ENCODE results near the gene TEX10. TPM values are rescaled to one million over a fixed set of nuclear protein-coding genes. Genes with fewer than 3 reads are reported as not detected.
"Not testable (repeated sequence)": the region's sequence is repeated elsewhere in the genome, so short reads cannot be mapped to it uniquely, and the experiment has no call there.

Gene TEX10
- total RNA-seq, 1 donor from 2014 or later = 27.8 TPM

GRCh38 chr9:100350188-100350587 lies 2.6 kb downstream of the TEX10 start:
- DNase-seq (ENCODE audit: low read depth, low spot score) = no peak

- no peak for DNase-seq (ENCODE audit: low read depth, low spot score)
Measured at GRCh38 chr9:100346836-100347235, 5.9 kb downstream of the TEX10 start.

GRCh38 chr9:100341889-100342288 lies 10.9 kb downstream of the TEX10 start:
- DNase-seq (ENCODE audit: low read depth, low spot score) = no peak

DNA sequence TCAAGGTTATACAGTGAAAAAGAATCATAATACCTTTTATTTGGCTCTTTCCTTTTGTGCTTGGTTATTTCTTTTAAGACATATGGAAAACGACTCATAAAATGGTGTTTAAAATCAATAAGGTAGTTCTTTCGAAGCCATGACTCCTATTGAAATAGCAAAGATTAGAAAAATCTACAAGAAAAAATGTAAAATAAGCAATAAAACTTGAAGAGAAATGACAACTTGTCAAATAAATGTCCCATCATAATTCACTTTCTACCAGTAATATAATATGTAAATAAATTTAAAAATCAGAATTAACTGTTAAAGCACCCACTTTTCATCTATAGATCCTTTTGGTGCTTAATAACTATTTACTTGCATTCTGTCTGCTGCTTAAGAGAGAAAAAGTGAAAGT lies 12.5 kb downstream of the TEX10 start:
- no peak for DNase-seq (ENCODE audit: low read depth, low spot score)

- DNase-seq (ENCODE audit: low read depth, low spot score) = not testable (repeated sequence)
Measured at GRCh38 chr9:100338736-100339135, 14.0 kb downstream of the TEX10 start.

GRCh38 chr9:100324594-100325200 lies 28.0 kb downstream of the TEX10 start:
- peak; percentile 3 for DNase-seq (ENCODE audit: low read depth, low spot score)

DNA sequence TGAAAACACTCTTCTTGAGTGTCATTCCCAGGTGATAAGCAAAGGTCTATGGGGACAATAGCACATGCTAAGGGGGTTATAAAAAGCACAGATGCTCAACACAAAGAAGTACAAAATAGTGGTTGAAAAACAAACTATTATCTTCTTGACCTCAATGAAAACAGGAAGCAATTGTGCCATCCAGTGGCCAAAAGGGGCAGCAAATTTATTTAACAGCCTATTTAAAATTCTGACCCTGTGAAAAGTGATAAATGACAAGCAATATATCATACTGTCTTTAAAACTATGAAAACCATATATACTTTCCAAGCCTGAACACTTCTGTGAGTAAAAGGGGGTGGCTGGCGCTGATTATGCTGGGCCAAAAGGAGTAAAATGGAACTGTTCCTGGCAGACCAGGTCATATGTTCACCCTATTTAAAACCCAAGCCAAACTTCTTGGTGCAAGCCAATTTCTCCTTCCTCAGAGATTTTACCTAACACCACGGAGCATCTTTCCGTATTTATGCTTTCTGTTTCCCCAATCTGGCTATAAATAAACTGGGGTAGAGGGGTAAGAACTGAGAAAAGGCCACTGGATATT lies 29.7 kb downstream of the TEX10 start:
- no peak for DNase-seq (ENCODE audit: low read depth, low spot score)

DNA sequence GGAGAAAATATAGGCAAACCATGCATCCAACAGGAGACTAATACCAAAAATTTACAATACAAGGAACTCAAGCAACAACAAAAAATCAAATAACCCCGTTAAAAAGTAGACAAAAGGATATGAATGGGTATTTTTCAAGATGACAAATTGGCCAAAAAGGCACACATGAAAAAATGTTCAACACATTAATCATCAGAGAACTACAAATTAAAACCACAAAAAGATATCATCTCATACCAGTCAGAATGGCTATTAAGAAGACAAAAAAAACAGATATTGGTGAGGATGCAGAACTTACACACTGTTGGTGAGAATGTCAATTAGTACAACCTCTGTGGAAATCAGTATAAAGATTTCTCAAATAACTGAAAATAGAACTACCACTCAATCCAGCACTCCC lies 35.0 kb downstream of the TEX10 start:
- no peak for DNase-seq (ENCODE audit: low read depth, low spot score)

DNA sequence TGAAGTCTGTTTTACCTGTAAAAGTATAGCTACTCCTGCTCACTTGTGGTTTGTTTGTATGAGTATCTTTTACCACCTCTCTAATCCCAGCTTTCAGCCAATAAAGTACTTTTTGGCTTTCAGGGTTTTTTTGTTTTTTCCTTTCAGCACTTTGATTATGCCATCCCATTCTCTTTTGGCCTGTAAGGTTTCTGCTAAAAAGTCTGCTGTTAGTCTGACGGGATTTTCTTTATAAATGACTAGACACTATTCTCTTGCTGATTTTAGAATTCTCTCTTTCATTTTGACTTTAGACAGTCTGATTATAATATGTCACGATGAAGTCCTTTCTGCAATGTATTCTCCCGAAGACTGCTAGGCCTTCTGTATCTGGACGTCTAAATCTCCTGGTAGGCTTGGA lies 37.2 kb downstream of the TEX10 start:
- no peak for DNase-seq (ENCODE audit: low read depth, low spot score)

- DNase-seq (ENCODE audit: low read depth, low spot score) = no peak
Measured at GRCh38 chr9:100309992-100310391, 42.8 kb downstream of the TEX10 start.

DNA sequence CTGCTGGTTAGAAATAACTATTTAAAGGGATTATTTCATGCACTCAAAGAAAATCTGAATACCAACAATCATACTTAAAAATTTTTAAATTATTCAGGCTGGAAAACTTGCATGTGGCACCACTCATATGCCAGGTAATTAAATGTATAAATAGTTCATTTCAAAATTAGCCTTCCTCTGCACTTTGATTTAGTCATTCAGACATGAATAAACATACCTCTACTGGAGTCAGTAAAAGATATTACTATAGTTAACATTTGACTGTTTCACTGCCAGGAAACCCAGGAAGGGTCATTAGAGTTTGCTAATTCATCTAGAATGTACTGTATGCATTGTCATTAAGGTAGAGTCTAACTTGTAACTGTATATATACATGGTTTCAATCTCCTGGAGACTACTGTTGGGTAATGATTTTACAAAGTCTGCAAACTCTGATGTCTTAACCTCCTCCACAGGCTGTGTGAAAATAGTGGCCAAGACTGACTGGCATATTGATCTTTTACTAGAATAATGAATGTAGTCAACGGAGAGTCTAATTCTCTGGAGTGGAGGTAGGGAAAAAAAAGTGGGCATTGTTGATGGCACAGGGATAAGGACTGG lies 43.7 kb downstream of the TEX10 start:
- DNase-seq (ENCODE audit: low read depth, low spot score) = no peak

- no peak for DNase-seq (ENCODE audit: low read depth, low spot score)
Measured at GRCh38 chr9:100307080-100307479, 45.7 kb downstream of the TEX10 start.

DNA sequence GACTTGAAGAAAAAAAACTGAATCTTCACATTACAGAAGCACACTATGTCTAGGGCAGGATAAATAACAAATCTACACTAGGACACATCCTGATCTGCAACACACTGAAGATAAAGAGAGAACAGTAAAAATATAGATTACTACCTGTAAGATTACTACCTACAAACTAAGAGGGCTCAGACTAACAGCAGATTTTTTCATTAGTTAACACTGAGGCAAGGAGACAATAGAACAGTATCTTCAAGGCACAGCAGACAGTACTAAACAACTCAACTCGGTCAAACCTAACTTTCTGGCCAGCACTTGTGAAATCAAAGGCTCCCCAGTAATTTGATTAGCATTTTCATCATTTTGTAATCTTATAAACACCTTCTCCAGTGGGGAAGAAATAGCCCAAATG lies 46.5 kb downstream of the TEX10 start:
- no peak for DNase-seq (ENCODE audit: low read depth, low spot score)

DNA sequence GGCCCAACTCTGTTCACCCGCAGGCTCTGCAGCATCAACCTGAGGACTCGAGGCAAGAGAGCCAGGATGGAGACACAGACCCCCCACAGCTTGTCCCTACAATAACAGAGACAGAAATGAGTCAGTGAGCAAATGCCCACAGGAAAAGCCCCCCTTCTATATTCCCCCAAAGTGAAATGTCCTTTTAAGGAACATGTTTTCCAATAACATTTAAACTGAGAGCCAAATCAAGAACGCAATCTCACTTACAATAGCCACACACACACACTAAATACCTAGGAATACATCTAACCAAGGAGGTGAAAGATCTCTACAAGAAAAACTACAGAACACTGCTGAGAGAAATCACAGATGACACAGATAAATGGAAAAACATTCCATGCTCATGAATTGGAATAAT lies 49.0 kb downstream of the TEX10 start:
- no peak for DNase-seq (ENCODE audit: low read depth, low spot score)

- DNase-seq (ENCODE audit: low read depth, low spot score) = no peak
Measured at GRCh38 chr9:100298378-100298777, 54.4 kb downstream of the TEX10 start.

DNA sequence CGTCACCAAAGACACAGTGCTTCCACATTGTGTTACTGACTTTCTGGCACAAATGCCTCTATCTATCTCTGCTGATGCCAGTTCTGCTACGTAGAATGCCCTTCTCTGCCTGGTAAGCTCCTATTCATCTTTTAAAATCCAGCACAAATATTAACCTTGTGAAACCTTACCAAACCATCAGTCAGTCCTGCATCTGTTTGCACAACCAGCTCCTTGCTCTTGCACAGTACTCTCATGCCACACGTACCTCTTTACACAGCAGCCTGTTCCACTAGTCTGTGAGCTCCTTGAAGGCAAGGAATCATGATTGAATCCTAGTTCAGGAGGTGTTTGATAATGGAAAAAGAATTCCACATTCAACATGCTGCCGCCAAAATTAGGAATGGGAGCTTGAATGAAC lies 56.3 kb downstream of the TEX10 start:
- no peak for DNase-seq (ENCODE audit: low read depth, low spot score)

DNA sequence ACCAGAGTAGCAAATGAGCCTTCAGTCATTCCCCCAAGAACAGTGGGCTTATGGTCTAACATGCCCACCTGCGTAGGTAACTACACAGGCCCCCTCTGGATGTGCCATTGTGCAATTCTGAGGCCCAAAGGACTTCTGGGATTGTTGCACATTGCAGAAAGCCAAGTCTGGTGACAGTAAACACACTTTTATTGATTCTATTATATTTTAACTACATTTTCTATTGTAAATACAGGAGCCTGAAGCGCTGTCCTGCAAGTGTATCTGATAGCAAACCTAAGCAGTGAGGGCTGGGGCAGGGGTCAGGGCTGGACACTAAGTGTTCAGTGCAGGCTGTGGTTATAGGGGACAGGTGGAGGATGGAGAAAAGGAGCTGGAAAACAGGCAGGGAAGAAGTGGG lies 57.5 kb downstream of the TEX10 start:
- no peak for DNase-seq (ENCODE audit: low read depth, low spot score)

GRCh38 chr9:100294806-100295205 lies 57.9 kb downstream of the TEX10 start:
- no peak for DNase-seq (ENCODE audit: low read depth, low spot score)

DNA sequence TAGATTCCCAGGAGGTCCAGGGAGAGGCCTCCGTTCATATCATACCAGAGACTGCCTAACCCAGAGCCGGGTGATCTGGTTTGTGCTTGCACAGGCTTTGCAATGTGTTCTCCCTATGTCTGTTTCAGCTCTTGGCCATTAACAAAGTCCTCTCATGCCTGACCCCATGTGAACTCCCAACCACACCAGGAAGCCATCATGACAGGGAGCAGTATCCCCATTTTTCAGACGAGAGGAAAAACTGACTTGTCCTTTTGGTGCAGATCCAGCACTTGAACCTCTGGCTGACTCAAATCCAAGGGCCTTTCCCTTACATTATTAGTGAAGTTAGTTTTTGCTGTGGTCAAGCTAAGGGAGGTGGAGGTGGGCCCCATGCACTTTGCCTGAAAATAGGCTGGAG lies 58.4 kb downstream of the TEX10 start:
- DNase-seq (ENCODE audit: low read depth, low spot score) = no peak

GRCh38 chr9:100292414-100292813 lies 60.3 kb downstream of the TEX10 start:
- no peak for DNase-seq (ENCODE audit: low read depth, low spot score)

DNA sequence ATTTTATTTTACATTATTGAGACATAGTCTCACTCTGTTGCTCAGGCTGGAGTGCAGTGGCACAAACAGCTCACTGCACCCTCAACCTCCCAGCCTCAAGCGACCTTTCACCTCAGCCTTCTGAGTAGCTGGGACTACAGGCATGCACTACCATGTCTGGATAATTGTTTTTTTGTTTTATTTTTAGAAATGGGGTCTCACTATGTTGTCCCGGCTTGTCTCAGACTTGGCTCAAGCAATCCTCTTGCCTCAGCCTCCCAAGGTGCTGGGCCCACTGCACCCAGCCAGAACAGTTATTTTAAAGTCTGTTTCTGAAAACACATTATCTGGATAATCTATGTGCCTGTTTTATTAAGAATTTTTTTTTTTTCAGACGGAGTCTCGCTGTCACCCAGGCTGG lies 62.0 kb downstream of the TEX10 start:
- DNase-seq (ENCODE audit: low read depth, low spot score) = no peak

- no peak for DNase-seq (ENCODE audit: low read depth, low spot score)
Measured at GRCh38 chr9:100287186-100287585, 65.6 kb downstream of the TEX10 start.

GRCh38 chr9:100286257-100286656 lies 66.5 kb downstream of the TEX10 start:
- no peak for DNase-seq (ENCODE audit: low read depth, low spot score)
